Keratinocyte (primary cell): ENCODE results near the gene ARMC2. TPM values are rescaled to one million over a fixed set of nuclear protein-coding genes. Genes with fewer than 3 reads are reported as not detected.
"Not testable (repeated sequence)": the region's sequence is repeated elsewhere in the genome, so short reads cannot be mapped to it uniquely, and the experiment has no call there.

Source experiments
- DNase-seq: peaks from one replicate; pipeline ENCODE4 v3.0.0-alpha.2; 2011; ENCODE audit warnings: low read depth, missing footprints, low spot score
- FAIRE-seq: peaks from 2 replicates; lab custom pipeline; 2011; peaks lifted over from hg19 to GRCh38; lab: Jason Lieb, UNC
- H2AFZ ChIP-seq: 2 replicates; pipeline ENCODE4 v1.6.0; 2012; ENCODE audit warnings: low read length, control low read depth, inconsistent platforms; ENCODE audit not compliant: control insufficient read depth
- H3K27ac ChIP-seq: 2 replicates; pipeline ENCODE4 v1.5.1; 2011; ENCODE audit warnings: low read length; ENCODE audit not compliant: control insufficient read depth, insufficient read depth
- H3K27me3 ChIP-seq: 3 replicates; pipeline ENCODE4 v1.6.0; 2011; ENCODE audit warnings: low read length; ENCODE audit not compliant: control insufficient read depth, insufficient read depth; ENCODE audit errors: extremely low read depth
- H3K36me3 ChIP-seq, 2 experiments: 2 replicates in 1 of 2; 3 replicates in 1 of 2; pipeline ENCODE4 v1.5.1; 2011; ENCODE audit warnings: low read length in 2 of 2, mild to moderate bottlenecking in 1 of 2; ENCODE audit not compliant: control insufficient read depth in 2 of 2, insufficient read depth in 2 of 2; ENCODE audit errors: extremely low read depth in 1 of 2
- H3K4me1 ChIP-seq: 3 replicates; pipeline ENCODE4 v1.5.1; 2011; ENCODE audit warnings: low read length; ENCODE audit not compliant: control insufficient read depth, insufficient read depth; ENCODE audit errors: extremely low read depth
- H3K4me2 ChIP-seq: 3 replicates; pipeline ENCODE4 v1.6.0; 2011; ENCODE audit warnings: low read depth, low read length; ENCODE audit not compliant: control insufficient read depth, insufficient read depth; ENCODE audit errors: extremely low read depth
- H3K4me3 ChIP-seq, 3 experiments: fragments of 200-600 bp in 1 of 3; sonication (generic) in 1 of 3; 2 replicates in 2 of 3; 3 replicates in 1 of 3; pipeline ENCODE4 v1.5.1; 2011 to 2016; ENCODE audit warnings: low read length in 3 of 3, mild to moderate bottlenecking in 3 of 3, control low read depth in 2 of 3, inconsistent platforms in 1 of 3, low read depth in 1 of 3, mixed read lengths in 1 of 3, mixed run types in 1 of 3, moderate library complexity in 1 of 3; ENCODE audit not compliant: control insufficient read depth in 2 of 3, insufficient read depth in 2 of 3; ENCODE audit errors: extremely low read depth in 1 of 3
- H3K79me2 ChIP-seq: 2 replicates; pipeline ENCODE4 v1.6.0; 2012; ENCODE audit warnings: low read length; ENCODE audit not compliant: control insufficient read depth, insufficient read depth
- H3K9ac ChIP-seq: 3 replicates; pipeline ENCODE4 v1.6.0; 2011; ENCODE audit warnings: low read length; ENCODE audit not compliant: control insufficient read depth, insufficient read depth; ENCODE audit errors: extremely low read depth
- H3K9me1 ChIP-seq: 3 replicates; pipeline ENCODE4 v1.6.0; 2011; ENCODE audit warnings: low read length; ENCODE audit not compliant: control insufficient read depth, insufficient read depth; ENCODE audit errors: extremely low read depth
- H3K9me3 ChIP-seq: 2 replicates; pipeline ENCODE4 v1.5.1; 2012; ENCODE audit warnings: low read depth, low read length; ENCODE audit not compliant: control insufficient read depth
- H4K20me1 ChIP-seq: 3 replicates; pipeline ENCODE4 v1.6.0; 2011; ENCODE audit warnings: low read length; ENCODE audit not compliant: control insufficient read depth, insufficient read depth; ENCODE audit errors: extremely low read depth
- EZH2 ChIP-seq: IDR thresholded peaks from one replicate; pipeline ENCODE4 v1.6.1; 2012; ENCODE audit warnings: inconsistent platforms, mild to moderate bottlenecking, low read length, moderate library complexity
- dilution Hi-C: fragments of 300-500 bp; cut with MboI; formaldehyde crosslinking; loops from one replicate; pipeline ENCODE4 v1.7.0; 2020; ENCODE audit warnings: low sequenced_read_pairs; ENCODE audit not compliant: extremely low pct_ligation_motif_present
- polyA plus RNA-seq, 5 experiments: library from polyadenylated mRNA; depleted of rRNA in 3 of 5; stranded (reverse) in 3 of 5; stranded (forward) in 1 of 5; unstranded in 1 of 5; fragments of >200 nt; gene quantifications; 1 replicate in 1 of 5; 2 replicates in 3 of 5; 3 replicates in 1 of 5; pipeline versions ENCODE4 v1.2.1 to v1.2.3, GENCODE V29; 2011 to 2012; ENCODE audit warnings: missing spikeins in 2 of 5, low read depth in 1 of 5, low replicate concordance in 1 of 5
- TF ChIP-seq, protein P1 (sequence below), 3 experiments: IDR thresholded peaks in 1 of 3; conservative IDR thresholded peaks in 1 of 3; optimal IDR thresholded peaks in 1 of 3; 2 replicates in 2 of 3; 3 replicates in 1 of 3; pipeline versions ENCODE3 to v1.5.1; 2011; ENCODE audit warnings: low read length in 3 of 3, mild to moderate bottlenecking in 3 of 3, moderate library complexity in 2 of 3, control low read depth in 1 of 3, inconsistent platforms in 1 of 3; ENCODE audit not compliant: insufficient read depth in 2 of 3; ENCODE audit errors: extremely low read depth in 1 of 3

ARMC2 gene
- polyA plus RNA-seq, 1 donor (not counting 4 experiments of a cell fraction or from before 2014, with no cell fraction given): 3.8 TPM

DNA sequence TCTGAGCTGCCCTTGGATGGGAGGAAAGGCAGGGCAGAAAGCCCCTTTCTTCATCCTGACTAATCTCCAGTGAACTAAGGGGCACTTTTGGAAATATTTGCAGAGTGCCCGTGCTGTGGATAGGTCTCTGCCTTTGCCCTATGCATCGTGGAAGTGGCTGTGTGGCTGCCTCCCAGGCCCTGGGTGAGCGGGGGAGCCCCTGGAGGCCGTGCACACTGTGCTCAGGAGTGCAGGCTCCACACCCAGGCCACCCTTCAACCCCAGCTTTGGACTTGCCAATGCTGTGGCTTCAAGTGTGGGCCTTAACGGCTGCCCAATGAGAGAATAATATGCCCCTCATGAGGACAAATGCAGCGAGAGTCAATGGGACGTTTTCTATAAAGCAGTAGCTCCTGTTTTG is 36.7 kb upstream of the ARMC2 start:
- no peak for DNase-seq
- H3K79me2 ChIP-seq: no peaks in the 10 kb centered on the region
- dilution Hi-C loops: no loop called here
- no peaks in the 10 kb centered on the region for H4K20me1 ChIP-seq
- no peak overlapping the region for H3K9ac ChIP-seq
- no peaks in the 10 kb centered on the region for H3K4me1 ChIP-seq
- H3K36me3 ChIP-seq: no peaks in the 10 kb centered on the region
- no peak overlapping the region for H2AFZ ChIP-seq
- TF ChIP-seq, protein P1, sequence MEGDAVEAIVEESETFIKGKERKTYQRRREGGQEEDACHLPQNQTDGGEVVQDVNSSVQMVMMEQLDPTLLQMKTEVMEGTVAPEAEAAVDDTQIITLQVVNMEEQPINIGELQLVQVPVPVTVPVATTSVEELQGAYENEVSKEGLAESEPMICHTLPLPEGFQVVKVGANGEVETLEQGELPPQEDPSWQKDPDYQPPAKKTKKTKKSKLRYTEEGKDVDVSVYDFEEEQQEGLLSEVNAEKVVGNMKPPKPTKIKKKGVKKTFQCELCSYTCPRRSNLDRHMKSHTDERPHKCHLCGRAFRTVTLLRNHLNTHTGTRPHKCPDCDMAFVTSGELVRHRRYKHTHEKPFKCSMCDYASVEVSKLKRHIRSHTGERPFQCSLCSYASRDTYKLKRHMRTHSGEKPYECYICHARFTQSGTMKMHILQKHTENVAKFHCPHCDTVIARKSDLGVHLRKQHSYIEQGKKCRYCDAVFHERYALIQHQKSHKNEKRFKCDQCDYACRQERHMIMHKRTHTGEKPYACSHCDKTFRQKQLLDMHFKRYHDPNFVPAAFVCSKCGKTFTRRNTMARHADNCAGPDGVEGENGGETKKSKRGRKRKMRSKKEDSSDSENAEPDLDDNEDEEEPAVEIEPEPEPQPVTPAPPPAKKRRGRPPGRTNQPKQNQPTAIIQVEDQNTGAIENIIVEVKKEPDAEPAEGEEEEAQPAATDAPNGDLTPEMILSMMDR (optimal IDR thresholded peaks at IDR 0.05 in 1 of 3, IDR thresholded peaks at IDR 0.05 in 1 of 3, conservative IDR thresholded peaks at IDR 0.05 in 1 of 3; ENCODE audit: extremely low read depth in 1 of 3, insufficient read depth in 2 of 3, low read length in 3 of 3): no peak
- no peak for TF ChIP-seq EZH2
- H3K27ac ChIP-seq: no peak overlapping the region
- no peaks in the 10 kb centered on the region for H3K9me1 ChIP-seq
- H3K4me3 ChIP-seq: no peak overlapping the region
- H3K4me2 ChIP-seq: no peak overlapping the region
- no peaks in the 10 kb centered on the region for H3K27me3 ChIP-seq
- no peak for FAIRE-seq
- no peaks in the 10 kb centered on the region for H3K9me3 ChIP-seq

DNA sequence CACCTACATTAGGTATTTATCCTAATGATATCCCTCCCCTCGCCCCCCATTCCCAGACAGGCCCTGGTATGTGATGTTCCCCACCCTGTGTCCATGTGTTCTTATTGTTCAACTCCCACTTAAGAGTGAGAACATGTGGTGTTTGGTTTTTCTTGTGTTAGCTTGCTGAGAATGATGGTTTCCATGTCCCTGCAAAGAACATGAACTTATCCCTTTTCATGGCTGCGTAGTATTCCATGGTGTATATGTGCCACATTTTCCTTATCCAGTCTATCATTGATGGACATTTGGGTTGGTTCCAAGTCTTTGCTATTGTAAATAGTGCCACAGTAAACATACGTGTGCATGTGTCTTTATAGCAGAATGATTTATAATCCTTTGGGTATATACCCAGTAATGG is 35.0 kb upstream of the ARMC2 start:
- H3K36me3 ChIP-seq, H3K79me2 ChIP-seq, H3K4me3 ChIP-seq, H2AFZ ChIP-seq, H3K9me3 ChIP-seq, H3K9ac ChIP-seq, FAIRE-seq, H3K4me1 ChIP-seq, H3K27me3 ChIP-seq, H3K4me2 ChIP-seq, H3K9me1 ChIP-seq, dilution Hi-C loops, H3K27ac ChIP-seq, H4K20me1 ChIP-seq, DNase-seq: not testable (repeated sequence)

DNA sequence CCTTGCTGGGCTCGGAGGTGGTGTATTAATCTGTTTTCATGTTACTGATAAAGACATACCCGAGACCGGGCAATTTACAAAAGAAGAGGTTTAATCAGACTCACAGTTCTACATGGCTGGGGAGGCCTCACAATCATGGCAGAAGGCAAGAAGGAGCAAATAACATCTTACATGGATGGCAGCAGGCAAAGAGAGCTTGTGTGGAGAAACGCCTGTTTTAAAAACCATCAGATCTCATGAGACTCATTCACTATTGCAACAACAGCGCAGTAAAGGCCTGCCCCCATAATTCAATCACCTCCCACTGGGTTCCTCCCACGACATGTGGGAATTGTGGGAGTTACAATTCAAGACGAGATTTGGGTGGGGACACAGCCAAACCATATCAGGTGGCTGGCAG is 30.9 kb upstream of the ARMC2 start:
- H4K20me1 ChIP-seq, H3K4me3 ChIP-seq, H3K4me1 ChIP-seq, H3K27me3 ChIP-seq, H3K4me2 ChIP-seq, H3K9me1 ChIP-seq, H3K9me3 ChIP-seq, H3K36me3 ChIP-seq, H3K27ac ChIP-seq, H2AFZ ChIP-seq, FAIRE-seq, H3K79me2 ChIP-seq, H3K9ac ChIP-seq, DNase-seq, dilution Hi-C loops: not testable (repeated sequence)
